Esophagus mucosa (tissue), 1 donor: Measurements from ENCODE around the gene MBD3L5. TPM values are rescaled to one million over a fixed set of nuclear protein-coding genes. Genes with fewer than 3 reads are reported as not detected.
"Not testable (repeated sequence)": the region's sequence is repeated elsewhere in the genome, so short reads cannot be mapped to it uniquely, and the experiment has no call there.

Experiments used
- ATAC-seq: fragments of 200-7000 bp; cut with Tn5 transposase; one replicate; pipeline ENCODE4 v1.9.1; 2020
- total RNA-seq: library from RNA; stranded (reverse); gene quantifications from one replicate; pipeline ENCODE4 v1.2.4, GENCODE V29; 2023
- donor health status: DM: yes; HTN: yes; CAD: no.

Gene MBD3L5
- total RNA-seq, result not detected

DNA sequence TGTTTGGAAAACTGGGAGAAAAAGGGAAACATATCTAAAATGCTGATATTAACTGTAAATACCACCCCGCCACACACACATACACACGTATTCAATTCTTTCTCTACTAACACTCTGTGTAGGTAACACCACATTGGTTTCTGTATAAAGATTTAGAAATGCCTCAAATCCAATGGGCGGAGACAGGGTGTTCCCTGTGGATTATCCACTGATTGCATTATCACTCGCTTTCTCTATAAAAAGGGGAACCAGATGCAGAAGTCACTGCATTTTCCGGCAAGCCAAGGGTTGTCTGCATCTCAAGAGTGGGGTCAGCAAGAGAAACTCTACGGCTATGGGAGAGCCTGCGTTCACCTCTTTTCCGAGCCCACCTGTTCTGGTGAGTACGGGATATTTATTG is at the start of gene MBD3L5:
Gene MBD3L5, plus strand, starts transcription at position 301 of the 400 bp plus-strand sequence. Its CDS starts 34 bp downstream, at position 335.
- not testable (repeated sequence) for ATAC-seq

DNA sequence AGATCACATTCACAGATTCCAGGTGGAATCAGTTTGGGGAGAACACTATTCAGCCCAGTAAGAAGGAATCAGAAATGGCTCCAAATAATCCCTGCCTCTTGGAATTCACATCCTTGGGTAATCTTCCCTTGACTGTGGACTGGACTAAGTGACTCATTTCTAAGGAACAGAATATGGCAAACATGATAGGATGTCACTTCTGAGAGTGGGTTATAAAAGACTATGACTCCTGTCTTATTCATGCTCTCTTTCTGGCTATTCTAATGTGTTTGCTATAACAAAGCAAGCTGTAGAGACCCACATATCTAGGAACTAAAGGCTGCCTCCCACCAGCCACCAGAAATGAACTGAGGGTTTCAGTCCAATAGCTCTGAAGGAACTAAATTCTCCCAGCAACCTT is 46.9 kb upstream of the MBD3L5 start:
- ATAC-seq, result no peak

DNA sequence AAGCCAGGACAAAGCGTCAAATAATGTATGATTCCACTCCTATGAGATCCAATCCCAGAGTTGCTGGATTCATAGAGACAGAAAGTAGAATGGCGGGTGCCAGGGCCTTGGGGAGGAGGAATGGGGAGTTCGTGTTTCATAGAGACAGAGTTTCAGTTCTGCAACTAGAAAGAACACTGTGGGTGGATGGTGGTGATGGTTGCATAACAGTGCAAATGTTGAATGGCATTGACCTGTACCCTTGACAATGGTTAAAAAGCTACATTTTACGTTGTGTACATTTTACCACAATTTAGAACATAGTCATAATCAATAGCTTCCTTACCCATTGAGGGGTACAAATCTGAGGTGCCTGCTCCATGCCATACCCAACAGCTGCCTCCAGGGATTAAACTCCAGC is 42.5 kb upstream of the MBD3L5 start:
- ATAC-seq, result no peak

DNA sequence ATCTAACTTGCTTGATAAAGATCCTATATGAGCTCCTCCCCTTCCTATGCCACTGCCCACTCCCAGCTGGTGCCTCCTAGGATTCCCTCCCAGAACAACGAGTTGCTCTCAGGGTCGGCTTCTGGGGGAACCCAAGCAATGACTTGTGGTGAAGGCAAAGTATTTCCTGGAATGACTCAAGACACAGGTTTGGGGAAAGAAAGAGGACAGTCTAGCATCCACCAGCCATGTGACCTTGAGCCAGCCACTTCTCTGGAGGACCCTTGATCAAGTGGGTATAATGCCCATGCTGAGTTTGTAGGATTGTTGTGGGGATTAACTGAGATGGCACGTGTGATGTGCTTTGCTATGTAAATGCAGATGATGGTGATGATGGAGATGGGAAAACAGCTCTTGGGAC is 42.1 kb upstream of the MBD3L5 start:
- ATAC-seq, result no peak

DNA sequence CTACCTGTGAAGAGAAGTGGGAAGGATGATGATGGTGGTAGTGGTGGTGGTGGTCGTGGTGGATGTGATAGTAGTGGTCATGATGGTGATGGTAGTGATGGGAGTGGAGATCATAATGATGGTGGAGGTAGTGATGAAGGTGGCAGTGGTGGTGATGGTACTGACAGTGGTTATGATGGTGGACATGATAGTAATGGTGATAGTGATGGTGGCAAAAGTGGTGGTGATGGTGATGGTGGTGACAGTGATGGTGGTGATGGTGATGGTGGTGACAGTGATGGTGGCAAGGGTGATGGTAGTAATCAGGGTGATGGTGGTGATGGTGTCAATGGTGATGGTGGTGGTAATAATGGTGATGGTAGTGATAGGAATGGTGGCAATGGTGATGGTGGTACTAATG is 35.3 kb upstream of the MBD3L5 start:
- ATAC-seq, result no peak

DNA sequence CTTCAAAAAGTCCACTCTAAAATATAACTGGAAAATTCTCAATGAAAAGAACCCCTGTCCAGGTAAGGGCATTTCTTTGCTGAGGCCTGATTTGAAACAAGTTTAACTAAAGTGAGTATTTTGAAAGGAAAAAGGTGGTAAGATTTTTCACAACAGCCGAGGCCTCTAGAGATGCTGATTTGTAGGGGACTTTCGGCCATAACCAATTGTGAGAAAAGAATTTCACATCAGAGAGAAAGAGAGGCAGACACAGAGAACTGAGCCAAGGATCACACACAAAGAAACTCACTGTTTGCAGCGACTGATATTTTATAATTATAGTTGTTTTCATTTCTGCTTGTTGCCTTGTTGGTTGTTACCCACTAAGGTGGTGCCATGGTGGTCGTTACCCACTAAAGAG is 33.6 kb upstream of the MBD3L5 start:
- ATAC-seq, result no peak

DNA sequence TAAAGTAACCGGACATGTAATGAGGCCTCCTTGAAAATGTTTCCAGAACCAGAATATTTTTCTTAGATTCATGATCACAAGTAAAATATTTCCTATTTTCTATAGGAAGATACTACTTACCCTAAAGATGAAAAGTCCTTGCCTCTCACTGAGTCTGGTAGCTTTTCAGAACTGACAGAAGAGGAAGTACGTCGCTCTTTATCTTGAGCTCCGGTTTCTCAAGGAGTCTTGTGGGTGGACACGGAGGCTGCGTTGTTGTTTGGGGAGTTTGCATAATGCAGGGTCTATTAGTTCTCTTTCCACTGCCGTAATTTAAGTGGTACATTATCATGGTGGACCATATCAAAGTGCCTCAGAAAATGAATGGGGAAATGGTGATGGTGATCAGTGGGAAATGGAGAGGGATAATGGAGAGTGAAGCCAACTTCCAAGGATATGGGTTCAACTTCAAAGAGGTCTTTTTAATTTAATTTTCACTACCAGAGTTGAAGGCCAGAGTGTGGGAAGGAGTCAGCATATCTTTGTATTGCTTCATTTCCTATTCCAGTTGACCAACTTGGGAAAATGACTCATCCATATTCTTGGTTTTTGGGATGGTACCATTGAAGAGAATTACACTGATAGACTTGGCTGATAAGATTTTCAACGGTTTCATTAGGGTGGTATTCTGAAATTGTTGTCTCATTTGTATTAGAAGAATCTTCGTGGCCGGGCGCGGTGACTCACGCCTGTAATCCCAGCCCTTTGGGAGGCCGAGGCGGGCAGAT is 32.5 kb upstream of the MBD3L5 start:
- ATAC-seq, result no peak

DNA sequence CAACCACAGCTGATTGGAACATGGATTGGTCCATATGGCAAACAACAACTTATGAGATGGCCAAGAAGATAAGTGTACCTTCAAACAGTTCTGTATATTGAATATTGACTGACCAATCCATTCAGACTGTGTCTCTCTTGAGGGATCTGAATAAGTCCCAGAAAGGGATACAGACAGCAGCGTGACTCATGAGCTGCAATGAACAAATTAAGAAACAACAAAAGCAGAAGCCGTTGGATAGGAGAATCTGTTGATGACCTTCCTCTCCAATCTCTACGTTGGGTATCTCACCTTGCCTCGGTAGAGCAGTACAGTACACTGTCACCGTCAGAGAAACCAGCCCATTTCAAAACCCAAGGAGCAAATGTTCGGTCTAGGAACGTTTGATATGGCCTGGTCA is 30.4 kb upstream of the MBD3L5 start:
- no peak for ATAC-seq

DNA sequence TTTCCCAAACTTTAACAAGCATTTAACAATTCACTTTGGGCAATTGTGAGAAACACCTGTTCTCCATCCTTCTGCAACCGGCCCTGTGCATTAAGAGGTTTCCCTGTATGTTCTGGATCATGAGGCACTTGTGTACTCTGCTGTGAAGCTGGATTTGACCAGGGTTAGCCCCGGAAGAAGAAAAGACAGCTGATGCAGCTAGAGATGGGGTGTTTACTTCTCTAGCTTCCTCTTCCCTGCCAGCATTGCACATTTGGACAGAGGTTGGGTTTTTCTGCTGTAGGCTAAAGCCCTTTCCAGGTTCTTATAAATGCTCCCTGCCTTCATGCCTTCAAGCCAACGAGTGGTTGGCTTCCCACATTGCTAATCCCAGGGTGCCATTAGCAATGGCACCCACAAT is 30.0 kb upstream of the MBD3L5 start:
- ATAC-seq, result no peak

DNA sequence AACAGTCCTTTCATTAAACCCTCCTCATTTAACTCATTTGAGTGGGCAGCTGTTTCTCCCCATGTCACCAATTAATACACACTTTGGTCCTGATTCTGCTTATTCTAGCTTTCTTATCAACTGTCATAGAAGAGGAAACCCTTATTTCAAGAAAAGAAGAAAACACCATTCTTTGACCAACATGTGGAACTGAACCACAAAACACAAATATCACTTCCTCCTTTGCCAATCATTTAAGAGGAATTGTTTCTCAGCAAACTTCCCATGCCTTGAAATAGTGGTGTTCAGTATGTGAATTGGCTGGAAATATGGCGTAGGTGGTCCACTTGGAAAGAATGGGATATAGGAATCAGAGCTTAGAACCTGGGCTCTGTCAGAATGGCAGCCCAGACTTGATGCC is 29.6 kb upstream of the MBD3L5 start:
- no peak for ATAC-seq

DNA sequence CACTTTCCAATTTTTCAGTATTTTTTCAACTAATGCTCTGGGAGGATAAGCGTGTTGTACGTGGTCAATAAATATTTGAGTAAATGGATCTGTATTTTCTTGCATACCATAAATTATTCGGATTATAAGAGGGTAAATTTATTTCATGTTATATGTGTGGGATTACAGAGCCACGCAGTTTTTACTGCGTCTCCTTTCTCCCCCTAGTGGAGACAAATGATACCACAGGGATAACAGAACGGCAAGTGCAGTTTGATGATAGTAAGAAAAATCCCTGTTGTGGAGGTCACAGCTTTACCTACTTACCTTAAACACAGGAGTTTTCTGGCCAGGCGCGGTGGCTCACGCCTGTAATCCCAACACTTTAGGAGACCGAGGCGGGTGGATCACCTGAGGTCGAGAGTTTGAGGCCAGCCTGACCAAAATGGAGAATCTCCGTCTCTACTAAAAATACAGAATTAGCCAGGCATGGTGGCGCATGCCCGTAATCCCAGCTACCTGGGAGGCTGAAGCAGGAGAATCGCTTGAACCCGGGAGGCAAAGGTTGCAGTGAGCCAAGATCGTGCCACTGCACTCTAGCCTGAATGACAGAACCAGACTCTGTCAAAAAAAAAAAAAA is 26.0 kb upstream of the MBD3L5 start:
- no peak for ATAC-seq

DNA sequence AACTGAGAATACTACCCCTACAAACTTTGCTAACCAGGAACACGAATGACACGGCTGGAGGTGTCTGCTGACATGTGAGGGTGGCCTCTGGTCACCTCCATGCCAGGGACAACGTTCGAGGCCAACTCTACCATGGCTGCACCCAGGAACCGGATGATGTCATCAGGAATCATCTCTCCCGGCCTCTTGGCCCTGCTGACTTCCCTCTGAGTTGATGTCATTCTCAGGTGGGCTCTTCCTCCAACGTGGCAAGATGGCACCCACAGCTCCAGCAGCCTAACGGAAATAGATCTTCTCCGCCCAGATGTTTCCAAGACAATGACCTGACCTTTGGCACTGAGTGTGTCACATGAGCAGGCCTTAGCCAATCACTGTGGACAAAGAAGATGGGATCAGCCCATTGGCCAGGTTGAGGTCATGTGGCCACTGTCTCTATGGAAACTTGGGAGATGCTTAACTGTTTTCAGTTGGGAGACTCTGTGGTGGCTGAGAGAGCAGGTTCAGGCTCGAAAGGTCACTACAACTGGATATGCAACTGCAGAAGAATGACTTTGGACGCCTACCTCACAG is 24.2 kb upstream of the MBD3L5 start:
- no peak for ATAC-seq

DNA sequence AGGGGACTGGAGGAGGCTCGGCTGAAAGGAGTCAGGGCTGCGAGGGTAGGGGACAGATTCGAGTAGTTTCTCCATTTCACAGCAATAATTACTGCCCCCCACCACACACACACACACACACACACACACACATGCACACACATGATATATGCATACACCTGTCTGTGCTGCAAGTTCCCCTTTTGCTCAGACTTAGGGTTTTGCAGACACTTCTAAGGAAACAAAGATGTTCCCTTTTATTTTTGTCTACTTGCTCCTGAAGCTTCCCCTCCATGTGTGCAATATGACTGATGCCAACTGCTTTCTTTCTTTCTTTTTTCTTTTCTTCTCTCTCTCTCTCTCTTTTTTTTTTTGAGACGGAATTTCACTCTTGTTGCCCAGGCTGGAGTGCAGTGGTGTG is 22.5 kb upstream of the MBD3L5 start:
- no peak for ATAC-seq

DNA sequence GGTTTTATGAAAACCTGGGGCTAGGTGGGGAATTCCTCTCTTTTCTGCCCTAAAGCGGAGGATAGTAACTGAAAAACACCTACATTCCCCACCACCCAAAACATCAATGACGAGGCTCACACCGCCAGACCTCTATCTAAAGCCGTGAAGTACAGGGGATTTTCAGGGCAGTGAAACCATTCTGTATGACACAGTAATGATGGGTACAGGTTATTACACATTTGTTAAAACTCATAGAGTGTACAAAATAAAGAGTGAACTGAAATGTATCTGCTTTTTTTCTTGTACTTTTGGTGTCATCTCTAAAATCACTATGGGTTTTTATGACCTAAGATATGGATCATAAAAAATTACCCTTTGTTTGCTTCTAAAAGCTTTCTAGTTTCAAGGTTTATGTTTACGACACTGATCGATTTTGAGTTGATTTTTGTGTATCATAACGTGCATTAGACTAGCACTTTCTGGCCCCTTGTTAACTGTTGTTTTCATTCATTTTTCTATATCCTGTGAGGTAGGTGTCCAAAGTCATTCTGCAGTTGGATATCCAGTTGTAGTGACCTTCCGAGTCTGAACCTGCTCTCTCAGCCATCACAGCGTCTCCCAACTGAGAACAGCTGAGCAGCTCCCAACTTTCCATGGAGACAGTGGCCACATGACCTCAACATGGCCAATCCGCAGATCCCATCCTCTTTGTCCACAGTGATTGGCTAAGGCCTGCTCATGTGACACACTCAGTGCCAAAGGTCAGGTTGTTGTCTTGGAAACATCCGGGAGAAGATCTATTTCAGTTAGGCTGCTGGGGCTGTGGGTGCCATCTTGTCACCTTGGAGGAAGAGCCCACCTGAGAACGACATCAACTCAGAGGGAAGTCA is 19.4 kb upstream of the MBD3L5 start:
- no peak for ATAC-seq

DNA sequence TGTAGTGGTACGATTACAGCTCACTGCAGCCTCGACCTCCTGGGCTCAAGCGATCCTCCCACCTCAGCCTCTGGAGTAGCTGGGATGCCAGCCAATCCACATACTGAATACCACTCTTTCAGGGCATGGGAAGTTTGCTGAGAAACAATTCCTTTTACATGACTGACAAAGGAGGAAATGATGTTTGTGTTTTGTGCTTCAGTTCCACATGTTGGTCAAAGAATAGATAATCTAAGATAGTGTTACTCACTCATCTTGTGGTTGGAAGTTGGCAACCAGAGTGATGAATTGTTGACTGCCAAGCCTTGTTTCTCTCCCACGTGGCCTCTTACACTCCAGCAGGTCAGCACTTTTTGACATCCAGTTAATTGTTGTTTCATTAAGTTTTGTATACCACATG is 16.7 kb upstream of the MBD3L5 start:
- no peak for ATAC-seq

DNA sequence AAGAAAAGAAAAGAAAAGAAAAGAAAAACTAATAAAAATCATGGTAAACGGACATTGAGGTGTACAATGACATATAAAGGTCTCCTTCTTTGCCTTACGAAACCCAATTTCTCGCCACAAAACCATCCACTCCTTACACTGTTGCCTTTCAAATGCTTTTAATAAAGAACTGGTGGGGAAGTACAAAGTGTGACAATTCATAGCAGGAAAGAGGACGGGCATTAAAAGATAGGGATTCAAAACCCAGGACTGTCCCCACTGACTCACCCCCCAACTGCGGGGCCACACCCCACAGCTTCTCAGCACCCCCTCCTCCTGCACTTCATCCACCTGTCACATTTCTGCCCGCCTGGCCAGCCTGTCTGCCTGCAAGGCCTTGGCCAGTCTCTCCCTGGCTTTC is 11.6 kb upstream of the MBD3L5 start:
- no peak for ATAC-seq

DNA sequence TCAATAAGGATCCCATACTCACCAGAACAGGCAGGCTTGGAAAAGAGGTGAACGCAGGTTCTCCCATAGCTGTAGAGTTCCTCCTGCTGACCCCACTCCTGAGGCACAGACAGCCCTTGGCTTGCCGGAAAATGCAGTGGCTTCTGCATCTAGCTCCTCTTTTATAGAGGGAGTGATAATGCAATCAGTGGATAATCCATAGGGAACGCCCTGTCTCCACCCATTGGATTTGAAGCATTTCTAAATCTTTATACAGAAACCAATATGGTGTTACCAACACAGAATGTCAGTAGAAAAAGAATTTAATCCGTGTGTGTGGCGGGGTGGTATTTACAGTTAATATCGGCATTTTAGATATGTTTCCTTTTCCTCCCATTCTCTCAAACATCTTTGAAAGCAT is 9.0 kb upstream of the MBD3L5 start, which contains the start of gene MBD3L2B:
Gene MBD3L2B, minus strand, starts transcription at position 101 of the 400 bp plus-strand sequence. Its CDS starts 34 bp downstream, at position 67.
- ATAC-seq, result not testable (repeated sequence)

DNA sequence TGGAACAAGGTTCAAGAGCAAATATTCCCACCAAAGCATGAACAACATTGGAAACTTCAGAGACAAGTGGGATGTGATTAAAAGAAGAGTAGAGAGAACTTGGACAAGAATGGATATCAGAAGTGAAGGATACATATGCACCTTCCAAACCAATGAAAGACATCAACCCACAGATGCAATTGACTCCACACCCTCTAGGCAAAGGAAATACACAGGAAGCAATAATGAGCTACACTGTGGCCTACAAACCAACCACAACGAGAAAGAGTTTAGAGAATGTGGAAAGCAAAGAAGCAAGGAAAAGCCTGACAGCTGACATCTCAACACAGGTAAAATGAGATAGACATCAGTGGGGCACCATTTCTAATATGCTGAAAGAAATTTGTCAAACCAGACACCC is 1.6 kb upstream of the MBD3L5 start:
- ATAC-seq, result not testable (repeated sequence)

DNA sequence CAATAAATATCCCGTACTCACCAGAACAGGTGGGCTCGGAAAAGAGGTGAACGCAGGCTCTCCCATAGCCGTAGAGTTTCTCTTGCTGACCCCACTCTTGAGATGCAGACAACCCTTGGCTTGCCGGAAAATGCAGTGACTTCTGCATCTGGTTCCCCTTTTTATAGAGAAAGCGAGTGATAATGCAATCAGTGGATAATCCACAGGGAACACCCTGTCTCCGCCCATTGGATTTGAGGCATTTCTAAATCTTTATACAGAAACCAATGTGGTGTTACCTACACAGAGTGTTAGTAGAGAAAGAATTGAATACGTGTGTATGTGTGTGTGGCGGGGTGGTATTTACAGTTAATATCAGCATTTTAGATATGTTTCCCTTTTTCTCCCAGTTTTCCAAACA is 9.7 kb downstream of the MBD3L5 start, which contains the start of gene MBD3L4:
Gene MBD3L4, minus strand, starts transcription at position 101 of the 400 bp plus-strand sequence. Its CDS starts 35 bp downstream, at position 66.
- ATAC-seq, result not testable (repeated sequence)

DNA sequence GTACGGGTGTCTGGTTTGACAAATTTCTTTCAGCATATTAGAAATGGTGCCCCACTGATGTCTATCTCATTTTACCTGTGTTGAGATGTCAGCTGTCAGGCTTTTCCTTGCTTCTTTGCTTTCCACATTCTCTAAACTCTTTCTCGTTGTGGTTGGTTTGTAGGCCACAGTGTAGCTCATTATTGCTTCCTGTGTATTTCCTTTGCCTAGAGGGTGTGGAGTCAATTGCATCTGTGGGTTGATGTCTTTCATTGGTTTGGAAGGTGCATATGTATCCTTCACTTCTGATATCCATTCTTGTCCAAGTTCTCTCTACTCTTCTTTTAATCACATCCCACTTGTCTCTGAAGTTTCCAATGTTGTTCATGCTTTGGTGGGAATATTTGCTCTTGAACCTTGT is 11.2 kb downstream of the MBD3L5 start:
- not testable (repeated sequence) for ATAC-seq

DNA sequence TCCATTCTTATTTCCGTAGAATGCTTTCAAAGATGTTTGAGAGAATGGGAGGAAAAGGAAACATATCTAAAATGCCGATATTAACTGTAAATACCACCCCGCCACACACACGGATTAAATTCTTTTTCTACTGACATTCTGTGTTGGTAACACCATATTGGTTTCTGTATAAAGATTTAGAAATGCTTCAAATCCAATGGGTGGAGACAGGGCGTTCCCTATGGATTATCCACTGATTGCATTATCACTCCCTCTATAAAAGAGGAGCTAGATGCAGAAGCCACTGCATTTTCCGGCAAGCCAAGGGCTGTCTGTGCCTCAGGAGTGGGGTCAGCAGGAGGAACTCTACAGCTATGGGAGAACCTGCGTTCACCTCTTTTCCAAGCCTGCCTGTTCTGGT is 18.6 kb downstream of the MBD3L5 start, which contains the start of gene MBD3L2:
Gene MBD3L2, plus strand, starts transcription at position 301 of the 400 bp plus-strand sequence. Its CDS starts 53 bp downstream, at position 354.
- not testable (repeated sequence) for ATAC-seq

DNA sequence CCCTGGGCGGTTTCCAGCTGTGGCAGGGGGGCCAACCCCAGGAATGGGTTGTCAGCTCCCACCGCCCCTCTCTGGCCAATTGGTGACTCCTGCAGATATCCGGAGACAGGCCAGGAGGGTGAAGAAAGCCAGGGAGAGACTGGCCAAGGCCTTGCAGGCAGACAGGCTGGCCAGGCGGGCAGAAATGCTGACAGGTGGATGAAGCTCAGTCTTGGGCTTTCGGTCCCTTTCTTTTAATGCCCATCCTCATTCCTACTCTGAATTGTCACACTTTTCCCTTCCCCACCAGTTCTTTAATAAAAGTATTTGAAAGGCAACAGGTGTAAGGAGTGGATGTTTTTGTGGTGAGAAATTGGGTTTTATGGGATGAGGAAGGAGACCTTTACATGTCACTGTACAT is 21.0 kb downstream of the MBD3L5 start:
- ATAC-seq, result not testable (repeated sequence)

DNA sequence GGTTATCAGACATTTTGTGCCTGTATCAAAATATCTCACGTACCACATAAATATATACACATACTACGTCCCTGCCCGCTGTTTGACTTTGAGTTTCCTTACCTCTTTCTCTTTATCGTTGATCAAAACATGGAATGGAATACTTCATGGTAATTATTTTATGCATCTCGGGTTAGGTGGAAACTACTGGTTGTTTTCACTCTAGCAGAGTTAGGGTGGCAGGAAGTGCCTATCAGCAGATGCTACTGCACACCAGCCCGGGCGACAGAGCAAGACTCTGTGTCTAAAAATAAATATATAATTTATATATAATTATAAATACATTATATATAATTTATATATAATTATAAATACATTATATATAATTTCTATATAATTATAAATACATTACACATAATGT is 22.5 kb downstream of the MBD3L5 start:
- ATAC-seq, result not testable (repeated sequence)
